Ovary (tissue), 9 donors: Measurements from ENCODE around the gene SLC25A42. TPM values are rescaled to one million over a fixed set of nuclear protein-coding genes. Genes with fewer than 3 reads are reported as not detected.

Experiments
- DNase-seq, 5 donors: peaks; one replicate each; pipeline ENCODE4 v3.0.0-alpha.2; 2019 to 2020
- H3K27ac ChIP-seq, 2 donors: fragments of 200-600 bp; one replicate each; pipeline versions ENCODE4 v1.5.1 to v1.8.0; 2019 to 2022
- H3K27me3 ChIP-seq: fragments of 200-600 bp; one replicate; pipeline ENCODE4 v1.8.0; 2022
- H3K36me3 ChIP-seq: fragments of 200-600 bp; sonication (generic); one replicate; pipeline ENCODE4 v1.5.1; 2019
- H3K4me1 ChIP-seq: one replicate; pipeline ENCODE4 v1.8.1; 2013; ENCODE audit warnings: mild to moderate bottlenecking, moderate library complexity; ENCODE audit not compliant: insufficient read depth
- H3K4me3 ChIP-seq: fragments of 200-600 bp; sonication (generic); one replicate; pipeline ENCODE4 v1.5.1; 2017
- H3K9me3 ChIP-seq, 2 donors: fragments of 200-600 bp in 1 of 2; sonication (generic) in 1 of 2; one replicate each; pipeline versions ENCODE4 v1.5.1 to v1.8.1; 2013 to 2019; ENCODE audit warnings: mild to moderate bottlenecking in 1 of 2, moderate library complexity in 1 of 2
- CTCF ChIP-seq, 3 donors: fragments of 450-650 bp in 2 of 3; fragments of 200-600 bp in 1 of 3; IDR thresholded peaks; one replicate each; pipeline versions ENCODE4 v1.5.1 to v1.8.0; 2016 to 2022; ENCODE audit warnings: antibody characterized with exemption in 3 of 3, mild to moderate bottlenecking in 1 of 3
- EP300 ChIP-seq: sonication (generic); formaldehyde crosslinking; IDR thresholded peaks from one replicate; pipeline ENCODE4 v1.6.1; 2017; ENCODE audit warnings: antibody characterized with exemption
- POLR2A ChIP-seq: fragments of 450-650 bp; IDR thresholded peaks from one replicate; pipeline ENCODE4 v1.6.1; 2017; ENCODE audit warnings: antibody characterized with exemption, mild to moderate bottlenecking, moderate library complexity
- WGBS, 3 donors: extraction: QIAGEN DNeasy Blood & Tissue Kit in 1 of 3; methylation state at CpG; one replicate each; pipeline versions ENCODE4 v1.1.5 to v1.1.7; 2013 to 2017; 5-methylcytosine and 5-hydroxymethylcytosine counted together
- intact Hi-C, 4 donors: fragments of 100-400 bp; cut with DNase I; formaldehyde crosslinking; loops; one replicate each; pipeline versions ENCODE4 v1.11.0 to v1.15.1; 2022 to 2023
- polyA plus RNA-seq, 2 donors: library from polyadenylated mRNA; stranded (reverse); fragments of 200-250 nt in 1 of 2; fragments of 350-450 nt in 1 of 2; fragmentation: Illumina TruSeq in 1 of 2; extraction: RNeasy Lipid Tissue Mini Kit (QIAGEN cat#74804) in 1 of 2; gene quantifications; one replicate each; pipeline ENCODE4 v1.2.3, GENCODE V29; 2013 to 2014
- total RNA-seq, 7 donors: library from RNA; depleted of rRNA in 2 of 7; stranded (reverse); fragments of >200 nt in 2 of 7; fragmentation: NEBNext Ultra II Directional in 3 of 7; extraction: Animal tissue kit (Norgen Biotek cat#: 25700) in 3 of 7; gene quantifications; one replicate each; pipeline versions ENCODE4 v1.1.0 to v1.2.4, GENCODE V29; 2016 to 2023
- donor health status: DM: no; HTN: no; CAD: no; lungs with moderate emphysema.
- donor health status: DM: no; HTN: no; CAD: no.
- donor health status: Bipolar disorder and iron deficiency.
- donor health status: DM: yes; HTN: yes; CAD: no.
- donor health status: DM: no; HTN: no; CAD: no.
- donor health status: DM: yes; HTN: yes; CAD: no.

The SLC25A42 gene
- total and polyA plus RNA-seq, 9 donors: 6.5 to 34.3 (median 21.1) TPM

- Histone ChIP-seq H3K27ac (no peak overlapping the region), H3K4me1 (peaks cover 3% of the 10 kb centered on the region), H3K4me3 (no peak overlapping the region), H3K27me3 (no peaks in the 10 kb centered on the region), H3K9me3 (no peaks in the 10 kb centered on the region), H3K36me3 (no peaks in the 10 kb centered on the region)
- intact Hi-C loops: no loop called here
- 85 to 90% (median 86%) methylated on average over 6 of the region's 6 CpGs for WGBS, 3 donors
- no peak for DNase-seq
- TF ChIP-seq CTCF (IDR thresholded peaks at IDR 0.05): no peak
- TF ChIP-seq POLR2A: no peak
- TF ChIP-seq EP300: no peak
These were observed 20.3 kb upstream of the SLC25A42 start for GRCh38 chr19:19043481-19043880.

GRCh38 chr19:19043881-19044280 is 19.9 kb upstream of the SLC25A42 start:
- Histone ChIP-seq H3K9me3 (no peaks in the 10 kb centered on the region), H3K4me1 (peaks cover 3% of the 10 kb centered on the region), H3K4me3 (no peak overlapping the region), H3K27me3 (no peaks in the 10 kb centered on the region), H3K36me3 (no peaks in the 10 kb centered on the region), H3K27ac (no peak overlapping the region)
- intact Hi-C loops: no loop called here
- TF ChIP-seq POLR2A (no peak), CTCF (IDR thresholded peaks at IDR 0.05) (no peak), EP300 (no peak)
- 92 to 96% (median 93%) methylated on average over 6 of the region's 6 CpGs for WGBS, 3 donors
- DNase-seq: no peak

GRCh38 chr19:19049406-19049805 is 14.4 kb upstream of the SLC25A42 start:
- no peaks in the 10 kb centered on the region for H3K4me1 ChIP-seq
- H3K27ac ChIP-seq: no peak overlapping the region
- no peaks in the 10 kb centered on the region for H3K9me3 ChIP-seq
- H3K4me3 ChIP-seq: no peak overlapping the region
- TF ChIP-seq EP300: no peak
- no peak for TF ChIP-seq POLR2A
- TF ChIP-seq CTCF (IDR thresholded peaks at IDR 0.05): no peak
- WGBS, 3 donors: 94 to 97% (median 96%) methylated on average over 2 of the region's 2 CpGs
- no peaks in the 10 kb centered on the region for H3K36me3 ChIP-seq
- no peaks in the 10 kb centered on the region for H3K27me3 ChIP-seq
- no peak for DNase-seq
- intact Hi-C loops: no loop called here

- no peaks in the 10 kb centered on the region for H3K9me3 ChIP-seq
- no peak for DNase-seq
- TF ChIP-seq POLR2A (no peak), CTCF (IDR thresholded peaks at IDR 0.05) (no peak), EP300 (no peak)
- H3K27ac ChIP-seq: no peak overlapping the region
- intact Hi-C loops: loop anchor here in 2 of 4 donors (10.0 kb wide), 2 partner anchors 95 to 125 kb away; partner anchors contain the start of gene MEF2B (in 1 of the 2)
- WGBS, 3 donors: 88 to 95% (median 89%) methylated on average over 4 of the region's 4 CpGs
- no peak overlapping the region for H3K4me3 ChIP-seq
- no peaks in the 10 kb centered on the region for H3K4me1 ChIP-seq
- H3K27me3 ChIP-seq: no peaks in the 10 kb centered on the region
- H3K36me3 ChIP-seq: no peaks in the 10 kb centered on the region
These were observed 13.7 kb upstream of the SLC25A42 start for GRCh38 chr19:19050104-19050503.
